ENCODE data around the gene LRRTM3. TPM values are rescaled to one million over a fixed set of nuclear protein-coding genes. Genes with fewer than 3 reads are reported as not detected.

LRRTM3 gene
- total RNA-seq, 4 donors from 2014 or later, result not detected

DNA sequence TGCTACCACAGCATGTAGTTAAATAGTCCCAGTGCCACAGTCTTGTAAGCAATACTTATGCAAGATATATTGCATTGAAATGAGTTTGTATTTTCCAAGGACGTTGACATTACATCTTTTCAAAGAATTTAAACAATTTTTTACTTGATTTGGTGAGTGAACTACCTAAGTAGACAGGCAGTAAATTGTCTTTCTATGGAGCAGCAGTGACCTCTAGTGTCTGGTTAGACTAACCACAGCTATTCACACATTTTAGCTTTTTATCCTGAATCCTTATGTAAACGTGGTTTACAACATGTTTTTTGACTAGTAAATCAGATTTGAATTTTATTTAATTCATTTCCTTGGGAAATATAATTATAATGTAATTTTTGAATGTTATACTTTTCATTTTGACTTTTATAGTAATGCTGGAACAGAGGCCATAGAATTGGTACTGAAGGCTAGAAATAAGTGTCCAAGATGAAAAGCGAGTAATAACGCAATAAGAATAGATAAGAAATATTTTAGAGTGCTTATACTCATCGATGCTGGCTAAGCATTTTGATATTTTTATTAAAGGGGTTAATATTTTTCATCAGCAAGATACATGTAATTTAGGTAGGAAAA is 5.6 kb downstream of the LRRTM3 start:
- Histone ChIP-seq H3K9me3 (no peaks in the 10 kb centered on the region), H3K4me1 (no peaks in the 10 kb centered on the region), H3K4me3 (replicated peaks in 1 of 3) (no peak overlapping the region), H3K27ac (no peak overlapping the region), H3K27me3 (peaks cover 3% of the 10 kb centered on the region), H3K36me3 (no peaks in the 10 kb centered on the region)
- intact Hi-C loops (cut with DNase I), result no loop called here
- no peak for DNase-seq
- 36% methylated on average over 5 of the region's 5 CpGs for WGBS, 2 donors
- TF ChIP-seq POLR2A (IDR thresholded peaks at IDR 0.05), result no peak
- TF ChIP-seq, protein P1, sequence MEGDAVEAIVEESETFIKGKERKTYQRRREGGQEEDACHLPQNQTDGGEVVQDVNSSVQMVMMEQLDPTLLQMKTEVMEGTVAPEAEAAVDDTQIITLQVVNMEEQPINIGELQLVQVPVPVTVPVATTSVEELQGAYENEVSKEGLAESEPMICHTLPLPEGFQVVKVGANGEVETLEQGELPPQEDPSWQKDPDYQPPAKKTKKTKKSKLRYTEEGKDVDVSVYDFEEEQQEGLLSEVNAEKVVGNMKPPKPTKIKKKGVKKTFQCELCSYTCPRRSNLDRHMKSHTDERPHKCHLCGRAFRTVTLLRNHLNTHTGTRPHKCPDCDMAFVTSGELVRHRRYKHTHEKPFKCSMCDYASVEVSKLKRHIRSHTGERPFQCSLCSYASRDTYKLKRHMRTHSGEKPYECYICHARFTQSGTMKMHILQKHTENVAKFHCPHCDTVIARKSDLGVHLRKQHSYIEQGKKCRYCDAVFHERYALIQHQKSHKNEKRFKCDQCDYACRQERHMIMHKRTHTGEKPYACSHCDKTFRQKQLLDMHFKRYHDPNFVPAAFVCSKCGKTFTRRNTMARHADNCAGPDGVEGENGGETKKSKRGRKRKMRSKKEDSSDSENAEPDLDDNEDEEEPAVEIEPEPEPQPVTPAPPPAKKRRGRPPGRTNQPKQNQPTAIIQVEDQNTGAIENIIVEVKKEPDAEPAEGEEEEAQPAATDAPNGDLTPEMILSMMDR (IDR thresholded peaks at IDR 0.05), result peak; percentile 43 to 87 (median 68)

DNA sequence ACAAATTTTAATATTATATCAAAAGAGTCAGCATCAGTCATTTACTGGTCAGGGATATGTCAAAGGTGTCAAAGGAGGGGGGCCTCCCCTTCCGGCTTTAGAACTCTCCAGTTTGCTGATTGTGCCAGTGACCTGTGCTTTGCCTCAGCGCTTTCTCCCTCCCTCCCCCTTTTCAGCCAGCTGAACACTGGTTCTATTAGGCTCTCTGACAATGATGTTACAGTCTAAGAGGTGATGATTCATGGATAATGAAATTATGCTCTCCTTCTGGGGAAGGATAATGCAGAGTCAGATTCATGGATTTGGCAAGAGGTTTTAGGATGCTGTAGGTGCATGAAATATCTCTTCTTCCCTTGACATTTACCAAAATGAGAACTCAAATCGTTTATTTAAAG is 6.1 kb downstream of the LRRTM3 start:
- no peak overlapping the region for H3K27ac ChIP-seq
- no peak for DNase-seq
- H3K4me3 ChIP-seq (replicated peaks in 1 of 3), result no peak overlapping the region
- no peak for TF ChIP-seq POLR2A (IDR thresholded peaks at IDR 0.05)
- TF ChIP-seq, protein P1 (IDR thresholded peaks at IDR 0.05), result no peak
- WGBS, 2 donors, result 53% methylated on average over 3 of the region's 3 CpGs
- H3K36me3 ChIP-seq, result no peaks in the 10 kb centered on the region
- intact Hi-C loops (cut with DNase I), result no loop called here
- no peaks in the 10 kb centered on the region for H3K4me1 ChIP-seq
- no peaks in the 10 kb centered on the region for H3K9me3 ChIP-seq
- H3K27me3 ChIP-seq, result peaks cover 3% of the 10 kb centered on the region

DNA sequence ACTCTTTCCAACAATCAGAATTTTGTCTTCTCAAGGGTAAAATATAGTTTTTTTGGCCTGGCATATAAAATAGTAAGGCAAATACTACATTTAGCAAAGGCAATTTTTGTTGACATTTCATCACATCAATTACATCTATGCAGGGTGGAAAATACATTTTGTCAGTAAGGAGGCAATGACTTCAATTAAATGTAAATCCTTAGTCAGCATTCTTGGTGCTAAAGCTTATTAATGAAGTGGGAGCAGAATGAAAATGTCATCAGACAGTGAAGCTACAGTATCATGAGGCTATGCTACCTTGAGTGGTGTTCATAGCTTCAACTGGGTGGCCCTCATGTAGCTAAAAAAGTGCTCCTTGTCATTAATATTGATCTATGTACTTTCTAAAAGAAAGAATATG is 8.9 kb downstream of the LRRTM3 start:
- no peak for DNase-seq
- intact Hi-C loops (cut with DNase I), result no loop called here
- Histone ChIP-seq H3K4me3 (replicated peaks in 1 of 3) (no peak overlapping the region), H3K27me3 (no peaks in the 10 kb centered on the region), H3K4me1 (no peaks in the 10 kb centered on the region), H3K27ac (no peak overlapping the region), H3K36me3 (no peaks in the 10 kb centered on the region), H3K9me3 (no peaks in the 10 kb centered on the region)
- TF ChIP-seq, protein P1 (IDR thresholded peaks at IDR 0.05), result no peak
- TF ChIP-seq POLR2A (IDR thresholded peaks at IDR 0.05), result no peak

DNA sequence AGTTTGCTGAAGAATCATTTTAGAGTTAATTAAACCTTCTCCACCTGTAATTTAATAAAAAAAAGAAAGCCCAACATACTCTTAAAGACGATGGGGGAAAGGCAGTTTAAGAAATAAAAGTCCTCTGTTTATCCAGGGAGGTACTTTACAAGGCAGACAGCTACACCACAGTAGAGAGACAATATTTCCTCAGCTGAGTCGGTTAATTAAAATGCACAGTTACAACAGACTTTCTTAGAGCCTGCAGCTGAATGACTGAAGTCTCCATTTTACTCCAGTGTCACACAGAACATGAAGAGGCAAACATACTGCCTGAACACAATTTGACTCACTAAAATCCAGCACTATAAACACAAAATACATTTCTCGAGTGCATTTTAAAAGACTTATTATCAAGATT is 15.1 kb downstream of the LRRTM3 start:
- H3K4me3 ChIP-seq (replicated peaks in 1 of 3), result no peak overlapping the region
- intact Hi-C loops (cut with DNase I), result no loop called here
- TF ChIP-seq POLR2A (IDR thresholded peaks at IDR 0.05), result no peak
- TF ChIP-seq, protein P1 (IDR thresholded peaks at IDR 0.05), result no peak
- no peaks in the 10 kb centered on the region for H3K9me3 ChIP-seq
- no peak for DNase-seq
- WGBS, 2 donors, result 35 to 45% methylated on average over 3 of the region's 3 CpGs
- H3K36me3 ChIP-seq, result no peaks in the 10 kb centered on the region
- no peak overlapping the region for H3K27ac ChIP-seq
- no peaks in the 10 kb centered on the region for H3K27me3 ChIP-seq
- no peaks in the 10 kb centered on the region for H3K4me1 ChIP-seq

DNA sequence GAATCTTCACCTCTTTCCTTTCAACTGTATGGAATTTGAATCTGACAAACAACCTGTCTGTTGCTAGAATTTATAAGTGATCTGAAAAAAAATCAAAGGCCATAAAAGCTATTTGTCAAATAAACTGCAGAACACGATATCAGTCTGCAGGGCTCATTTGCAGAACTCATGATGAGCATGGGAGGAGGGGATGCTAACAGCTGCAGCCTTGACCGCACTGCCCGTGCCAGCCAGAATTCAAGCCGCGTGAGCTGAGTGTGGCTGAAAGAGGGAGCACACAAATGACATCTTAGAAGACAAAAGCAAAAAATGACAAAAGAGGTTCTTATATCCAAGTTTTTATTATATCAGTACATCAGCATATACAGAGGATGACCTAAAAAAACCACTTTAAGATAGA is 15.7 kb downstream of the LRRTM3 start:
- intact Hi-C loops (cut with DNase I), result no loop called here

More for the DNA sequence above, 15.7 kb downstream of the LRRTM3 start:
- no peak for TF ChIP-seq POLR2A (IDR thresholded peaks at IDR 0.05)
- H3K36me3 ChIP-seq, result no peaks in the 10 kb centered on the region
- no peak for DNase-seq
- no peaks in the 10 kb centered on the region for H3K27me3 ChIP-seq
- 77 to 78% methylated on average over 5 of the region's 5 CpGs for WGBS, 2 donors
- no peak overlapping the region for H3K4me3 ChIP-seq (replicated peaks in 1 of 3)
- no peaks in the 10 kb centered on the region for H3K4me1 ChIP-seq
- H3K9me3 ChIP-seq, result no peaks in the 10 kb centered on the region
- no peak overlapping the region for H3K27ac ChIP-seq

Measured in thyroid gland (tissue), 4 donors.